Fibroblast of skin of left quadriceps (primary cell): ENCODE measurements around the gene COL5A1.

Source experiments
- DNase-seq, 2 experiments: peaks; one replicate each; pipeline ENCODE4 v3.0.0-alpha.2; 2013; ENCODE audit warnings: low read depth in 2 of 2

The COL5A1 gene

GRCh38 chr9:134766587-134766986, 125.0 kb downstream of the COL5A1 start:
- DNase-seq: no peak

DNA sequence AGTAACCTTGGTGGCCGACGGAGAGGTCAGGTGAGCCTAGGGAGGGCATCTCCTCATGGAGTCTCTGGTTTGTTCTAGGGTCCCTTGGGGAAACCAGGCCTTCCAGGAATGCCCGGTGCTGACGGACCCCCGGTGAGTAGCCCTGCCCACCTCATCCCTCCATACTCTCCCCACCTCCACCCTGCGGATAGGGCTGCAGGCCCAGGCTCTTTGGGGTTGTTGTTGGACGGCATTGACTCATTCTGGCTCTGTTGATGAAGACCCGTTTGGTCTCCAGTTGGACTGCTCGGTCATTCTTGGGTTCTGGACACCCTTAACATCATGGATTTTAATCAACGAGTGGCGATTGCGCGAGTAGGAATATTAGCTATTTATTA, 126.7 kb downstream of the COL5A1 start:
- no peak for DNase-seq

GRCh38 chr9:134768709-134769351, 127.2 kb downstream of the COL5A1 start:
- peak in 1 of 2 experiments; percentile 24 for DNase-seq

DNA sequence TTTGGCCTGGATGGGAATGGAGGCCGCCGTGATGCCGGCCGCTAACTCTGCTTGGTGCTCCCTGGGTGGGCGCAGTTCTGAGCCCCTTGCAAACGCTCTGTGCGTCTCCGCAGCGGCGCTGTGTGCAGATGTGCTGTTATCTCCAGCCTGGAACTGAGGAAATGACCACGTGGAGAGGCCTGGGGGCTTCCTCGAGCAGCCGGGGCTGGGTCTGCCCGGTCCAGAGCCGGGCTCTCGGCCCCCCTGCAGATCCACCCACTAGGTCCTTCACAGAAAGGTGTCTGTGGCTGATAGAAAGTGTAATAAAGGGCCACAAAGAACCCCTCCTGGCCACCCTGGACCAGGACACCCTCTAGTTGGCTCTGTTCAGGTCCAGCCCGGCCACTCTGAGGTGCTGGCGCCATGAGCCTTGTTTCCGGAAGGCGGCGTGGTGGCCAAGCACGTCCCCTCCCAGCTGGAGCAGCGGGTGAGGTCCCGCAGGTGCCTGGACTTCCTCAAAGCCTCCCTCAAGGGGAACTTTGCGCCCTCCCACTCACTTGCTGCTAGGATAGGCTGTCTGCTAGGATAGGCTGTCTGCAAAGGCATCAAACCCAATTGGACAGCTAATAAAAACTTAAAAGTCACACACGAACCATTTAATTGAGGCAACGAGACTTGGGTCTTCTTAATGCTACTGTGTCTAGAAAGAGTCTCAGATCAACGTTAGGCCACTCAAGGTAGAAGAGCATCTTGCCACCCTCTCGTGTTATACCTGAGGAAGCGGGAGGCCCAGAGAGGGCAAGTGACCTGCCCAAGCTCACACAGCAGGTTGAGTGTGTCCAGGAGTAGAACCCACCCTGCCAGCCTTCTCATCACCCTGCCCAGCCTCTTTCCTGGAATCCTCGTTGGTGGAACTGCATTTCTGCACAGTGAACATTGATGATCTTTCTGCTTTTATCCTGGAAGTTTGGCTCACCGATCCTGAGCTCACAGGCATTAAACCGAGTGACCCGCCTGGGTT, 129.7 kb downstream of the COL5A1 start:
- DNase-seq: no peak

DNA sequence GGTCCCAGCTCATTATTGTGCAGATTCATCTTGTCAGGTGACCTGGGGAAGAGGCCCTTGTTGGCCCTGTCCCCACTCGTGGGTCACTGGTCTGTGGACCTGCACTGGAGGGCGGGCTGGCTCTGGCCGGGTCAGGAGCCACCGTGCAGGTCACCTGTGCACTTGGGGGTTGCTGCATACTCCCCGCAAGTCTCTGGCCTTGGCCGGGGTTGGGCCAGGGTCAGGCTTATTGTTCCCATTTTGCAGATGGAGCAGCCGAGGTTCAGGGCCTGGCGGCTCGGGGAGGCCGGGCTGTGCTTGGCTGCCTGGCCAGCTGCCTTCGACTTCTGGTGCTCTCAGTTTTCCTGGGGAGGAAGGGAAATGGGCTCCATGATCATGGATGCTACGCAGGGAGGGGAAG, 130.7 kb downstream of the COL5A1 start:
- no peak for DNase-seq

DNA sequence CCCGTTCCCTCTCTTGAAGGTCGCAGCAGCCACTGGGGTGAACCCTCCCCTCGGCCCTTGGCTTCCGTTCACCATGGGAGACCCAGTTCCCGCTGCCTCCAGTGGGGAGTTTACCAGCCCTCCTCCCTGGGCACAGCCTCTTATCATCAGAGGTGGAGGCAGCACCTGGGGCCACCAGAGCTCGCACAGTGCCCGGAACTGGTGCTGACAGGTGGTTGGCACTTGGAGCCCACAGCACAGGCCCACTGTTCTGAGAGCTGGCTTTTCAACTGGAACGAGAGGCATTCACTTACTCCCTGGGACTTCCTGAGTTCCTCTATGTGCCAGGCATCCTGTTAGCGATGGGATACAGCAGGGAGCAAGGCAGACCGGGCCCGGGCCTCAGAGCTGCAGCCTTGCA, 132.2 kb downstream of the COL5A1 start:
- DNase-seq: no peak

- DNase-seq: no peak
Measured at GRCh38 chr9:134774410-134774809, 132.8 kb downstream of the COL5A1 start.

DNA sequence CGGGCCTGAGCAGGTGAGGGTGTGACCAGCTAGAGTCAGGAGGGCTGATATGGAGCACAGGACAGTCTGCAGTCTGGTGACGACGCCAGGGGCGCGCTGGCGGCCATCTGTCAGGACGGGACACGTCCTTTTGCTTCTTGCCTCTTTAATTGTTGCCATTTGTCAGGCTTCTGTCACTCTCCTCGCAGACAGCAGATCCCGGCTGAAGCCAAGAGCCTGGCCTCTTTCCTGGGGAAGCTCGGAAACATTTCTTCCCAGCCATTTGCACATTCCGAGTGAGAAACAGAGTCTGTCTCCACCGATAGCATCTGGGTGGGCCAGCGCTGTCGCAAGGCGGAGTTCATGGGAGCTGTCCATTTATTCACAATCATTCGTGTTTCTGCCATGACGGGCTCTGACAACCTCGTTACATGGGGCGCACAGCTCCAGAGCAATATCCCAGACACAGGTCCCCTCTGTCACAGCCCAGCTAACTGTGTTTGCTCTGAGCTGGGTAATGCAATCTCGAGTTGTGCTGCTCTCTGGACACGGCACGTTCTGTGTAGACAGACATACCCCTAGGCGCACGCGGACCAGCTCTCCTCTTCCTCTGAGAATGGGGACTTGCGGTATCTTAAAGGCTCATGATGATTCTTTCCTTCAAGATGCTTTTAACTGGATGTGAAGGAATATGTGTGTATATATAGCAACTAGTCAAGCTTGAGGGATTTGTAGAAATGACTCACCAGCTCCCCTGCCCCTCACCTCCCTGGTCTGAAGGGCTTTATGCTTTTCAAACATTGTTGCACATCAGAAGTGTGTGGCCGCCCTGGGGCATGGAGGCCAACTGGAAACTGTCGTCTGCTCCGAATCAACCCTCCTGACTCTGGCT, 133.7 kb downstream of the COL5A1 start:
- peak in 1 of 2 experiments; percentile 30 for DNase-seq

DNA sequence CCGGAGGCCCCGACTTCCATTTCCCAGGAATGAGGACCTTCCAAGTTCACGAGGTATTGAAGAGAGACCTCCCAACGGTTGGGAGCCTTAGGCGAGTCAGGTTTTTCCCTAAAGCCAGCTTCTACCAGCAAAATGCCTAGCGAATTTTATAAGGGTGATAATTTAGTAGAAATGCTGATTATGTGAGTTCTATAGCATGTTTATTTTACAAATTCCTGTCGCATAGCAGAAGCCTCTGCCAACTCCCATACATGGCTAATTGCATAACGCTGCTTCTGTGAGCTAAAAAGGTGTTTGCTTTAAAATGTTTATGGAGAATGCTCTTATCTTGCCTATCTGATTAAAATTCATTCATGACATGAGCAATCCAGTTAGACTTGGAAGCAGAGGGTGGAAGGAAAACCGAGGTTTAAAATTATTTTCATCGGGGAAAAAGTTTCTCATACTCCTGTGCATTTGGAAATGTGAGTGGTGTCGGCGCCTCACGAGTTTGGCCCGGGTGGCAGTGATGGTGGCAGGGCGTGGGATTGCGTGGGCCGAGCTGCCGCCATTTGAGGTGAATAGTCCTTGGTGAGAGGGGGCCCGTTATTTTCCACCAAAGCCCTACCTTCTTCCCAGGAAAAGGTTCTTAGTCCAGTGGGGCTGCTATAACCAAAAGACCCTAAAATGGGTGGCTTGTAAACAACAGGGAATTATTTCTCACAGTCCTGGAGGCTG, 134.6 kb downstream of the COL5A1 start:
- DNase-seq: peak; percentile 33 to 37

DNA sequence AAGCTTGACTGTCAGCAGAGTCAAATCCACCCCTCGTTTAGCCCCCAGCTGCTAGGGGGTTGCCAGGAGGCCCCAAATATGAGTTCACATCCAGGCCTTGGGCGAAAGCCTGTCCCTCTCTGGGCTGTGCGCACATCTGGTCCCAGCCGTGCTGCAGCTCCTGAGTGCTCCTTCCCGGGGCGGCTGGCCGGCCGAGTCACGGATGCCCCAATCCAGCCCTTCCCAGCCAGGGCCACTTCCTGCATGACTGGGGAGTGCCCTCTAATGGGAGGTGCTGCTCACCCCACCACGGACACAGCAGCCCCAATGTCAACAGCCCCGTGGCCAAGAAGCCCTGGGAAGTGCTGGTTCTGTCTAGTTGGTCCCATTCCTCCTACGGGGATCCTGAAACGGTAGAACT, 135.6 kb downstream of the COL5A1 start:
- DNase-seq: no peak

- DNase-seq: no peak
Measured at GRCh38 chr9:134778156-134778555, 136.6 kb downstream of the COL5A1 start.

DNA sequence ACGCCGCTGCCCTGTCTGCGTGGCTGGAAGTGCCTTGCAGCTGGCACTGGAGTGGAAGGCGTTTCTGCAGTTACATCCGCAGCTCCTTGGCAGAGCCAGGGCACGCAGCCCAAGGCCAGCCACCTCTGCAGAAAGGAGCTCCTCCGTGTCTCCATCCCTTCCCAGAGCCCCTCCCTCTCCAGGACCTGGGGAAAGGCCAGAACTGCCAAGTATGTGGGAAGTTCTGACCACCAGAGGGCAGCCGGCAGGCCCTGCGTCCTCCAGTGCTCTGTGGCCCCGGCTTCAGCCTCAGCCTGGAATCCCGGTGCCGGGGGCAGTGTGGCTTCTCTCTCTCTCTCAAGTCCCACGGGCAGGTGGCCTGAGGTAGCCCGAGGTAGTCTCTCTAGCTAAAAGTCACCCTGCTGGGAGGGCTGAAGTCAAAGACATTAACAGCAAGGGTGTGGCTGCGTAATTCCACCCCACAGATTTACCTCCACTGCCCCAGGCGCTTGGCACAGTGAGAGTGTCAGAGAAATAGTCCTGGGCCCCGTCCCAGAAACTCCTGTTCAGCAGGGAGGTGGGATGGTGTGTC, 137.3 kb downstream of the COL5A1 start:
- no peak for DNase-seq

DNA sequence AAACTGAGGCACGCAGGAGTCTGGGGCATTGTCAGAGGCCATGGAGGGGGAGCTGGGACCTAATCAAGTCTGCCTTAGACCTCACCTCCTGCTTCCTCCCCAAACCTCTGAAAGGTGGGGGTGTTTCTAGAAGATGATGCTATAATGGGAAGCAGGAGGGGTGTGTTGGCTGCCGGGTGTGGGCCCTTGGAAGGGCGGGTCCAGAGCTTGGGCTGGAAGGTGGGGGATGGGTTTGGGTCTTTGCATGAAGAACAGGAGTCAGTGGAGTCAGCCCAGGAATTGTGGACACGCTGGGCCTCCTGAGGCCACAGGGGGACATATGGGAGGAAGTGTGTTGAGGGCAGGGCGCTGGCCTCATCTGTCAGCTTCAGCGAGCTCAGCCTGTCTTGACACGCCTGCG, 138.0 kb downstream of the COL5A1 start:
- no peak for DNase-seq

DNA sequence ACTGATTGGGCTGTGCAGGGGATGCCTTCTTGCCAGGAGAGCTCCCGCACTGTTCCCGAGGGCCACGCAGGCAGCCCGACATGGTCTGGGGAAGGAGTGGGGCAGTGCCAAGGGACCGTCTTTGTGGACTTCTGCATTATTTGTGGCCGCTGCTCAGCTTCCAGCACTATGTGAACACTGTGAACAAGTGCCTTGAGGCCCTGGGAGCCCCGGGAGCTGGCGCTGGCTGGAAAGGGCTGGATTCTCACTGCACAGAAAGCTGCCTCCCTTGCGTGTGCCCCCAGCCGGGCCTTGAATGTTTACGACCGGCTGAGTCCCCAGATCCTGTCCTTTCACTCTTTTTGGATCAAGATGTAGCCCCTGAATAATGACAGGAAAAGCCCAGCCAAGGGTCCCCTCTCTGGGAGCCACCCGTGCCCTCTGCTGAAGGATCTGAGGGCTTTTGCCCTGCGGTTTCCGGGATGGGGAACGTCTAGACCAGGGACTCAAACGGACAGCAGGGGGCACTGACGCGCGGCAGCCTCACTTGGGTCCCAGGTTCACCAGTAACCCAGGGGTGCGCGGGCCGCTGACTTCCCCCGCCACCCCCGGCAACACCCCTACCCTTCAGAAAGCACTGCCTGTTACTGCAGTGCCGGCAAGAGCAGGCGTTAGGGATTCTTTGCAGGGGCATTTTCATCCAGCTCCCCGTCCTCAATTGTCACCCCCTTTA, 140.1 kb downstream of the COL5A1 start:
- DNase-seq: no peak

DNA sequence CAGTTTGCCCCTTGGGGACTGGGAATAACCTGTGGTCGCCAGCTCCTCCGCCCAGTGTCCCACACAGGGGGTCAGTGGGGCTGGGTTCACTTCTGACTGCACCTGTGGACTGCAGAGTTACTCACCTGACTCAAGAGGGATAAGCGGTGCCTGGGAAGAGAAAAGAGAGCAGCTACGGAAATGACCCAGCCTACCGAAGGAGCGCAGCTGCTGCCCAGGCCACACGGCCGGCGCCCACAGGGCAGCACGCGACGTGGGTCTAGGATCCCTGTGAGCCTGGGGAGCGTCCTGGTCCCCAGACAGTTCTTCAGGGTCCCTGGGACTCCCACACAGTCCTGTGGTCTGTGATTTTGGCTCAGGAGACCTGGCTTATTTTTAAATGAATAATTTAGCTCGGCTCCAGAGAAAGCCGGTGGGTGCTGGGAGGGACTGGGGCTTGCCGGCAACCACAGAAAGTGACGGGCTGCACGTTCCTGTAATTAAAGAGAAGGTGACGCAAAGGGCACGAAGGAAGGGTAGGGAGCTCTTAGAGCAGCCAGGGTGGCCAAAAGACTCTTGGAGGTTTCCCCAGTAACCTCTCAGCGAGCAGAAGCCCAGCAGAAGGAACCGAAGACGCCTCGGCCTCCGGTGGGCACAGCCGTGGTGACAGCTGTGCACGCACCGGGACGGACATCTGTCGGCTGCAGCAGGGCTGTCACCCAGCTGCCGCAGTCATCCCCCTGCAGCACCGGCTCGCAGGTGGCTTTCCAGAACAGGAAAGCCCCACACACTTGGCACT, 141.5 kb downstream of the COL5A1 start:
- no peak for DNase-seq

DNA sequence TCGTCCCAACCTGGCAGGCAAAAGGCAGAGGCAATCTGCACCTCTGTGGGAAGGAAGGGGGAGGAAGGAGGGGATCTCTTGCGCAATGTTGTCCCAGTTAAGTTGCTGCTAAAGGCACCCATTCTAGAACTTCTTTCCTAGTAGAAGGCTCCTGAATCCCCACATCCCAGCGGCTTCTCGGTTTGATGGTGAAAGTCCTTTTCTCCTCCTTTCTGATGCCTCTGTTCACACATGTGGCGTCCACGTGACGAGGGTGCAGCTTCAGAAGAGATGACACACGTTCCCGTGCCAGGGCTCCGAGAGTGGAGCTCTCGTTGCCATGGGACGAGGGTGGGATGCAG, 142.1 kb downstream of the COL5A1 start:
- no peak for DNase-seq

- DNase-seq: no peak
Measured at GRCh38 chr9:134784577-134785305, 143.1 kb downstream of the COL5A1 start.

- DNase-seq: no peak
Measured at GRCh38 chr9:134785325-134786108, 143.9 kb downstream of the COL5A1 start.
